ENCODE data around the gene ADGRL4. TPM values are rescaled to one million over a fixed set of nuclear protein-coding genes. Genes with fewer than 3 reads are reported as not detected.
A peak's percentile ranks its signal among the peaks of the same experiment; 100 is the strongest.
"Not testable (repeated sequence)": the region's sequence is repeated elsewhere in the genome, so short reads cannot be mapped to it uniquely, and the experiment has no call there.

ADGRL4 gene
- total RNA-seq, 1 donor from 2014 or later: 30.7 TPM

GRCh38 chr1:78918157-78918556 is 88.4 kb downstream of the ADGRL4 start:
- DNase-seq (ENCODE audit: low read depth): no peak

GRCh38 chr1:78916986-78917385 is 89.5 kb downstream of the ADGRL4 start:
- DNase-seq (ENCODE audit: low read depth): no peak

GRCh38 chr1:78913950-78914349 is 92.6 kb downstream of the ADGRL4 start:
- peak; percentile 20 for DNase-seq (ENCODE audit: low read depth)

GRCh38 chr1:78911956-78912880 is 94.3 kb downstream of the ADGRL4 start:
- peak; percentile 33 for DNase-seq (ENCODE audit: low read depth)

GRCh38 chr1:78902641-78903040 is 103.9 kb downstream of the ADGRL4 start:
- peak; percentile 87 for DNase-seq (ENCODE audit: low read depth)

GRCh38 chr1:78894811-78895210 is 111.7 kb downstream of the ADGRL4 start:
- no peak for DNase-seq (ENCODE audit: low read depth)

- DNase-seq (ENCODE audit: low read depth): peak; percentile 24
These were observed 114.2 kb downstream of the ADGRL4 start for GRCh38 chr1:78892260-78892840.

- no peak for DNase-seq (ENCODE audit: low read depth)
These were observed 119.1 kb downstream of the ADGRL4 start for GRCh38 chr1:78887458-78887857.

- DNase-seq (ENCODE audit: low read depth): peak; percentile 45
These were observed 121.7 kb downstream of the ADGRL4 start for GRCh38 chr1:78884685-78885452.

- DNase-seq (ENCODE audit: low read depth): no peak
These were observed 126.3 kb downstream of the ADGRL4 start for GRCh38 chr1:78880223-78880622.

- not testable (repeated sequence) for DNase-seq (ENCODE audit: low read depth)
These were observed 130.5 kb downstream of the ADGRL4 start for GRCh38 chr1:78875986-78876385.

GRCh38 chr1:78872801-78873200 is 133.7 kb downstream of the ADGRL4 start:
- DNase-seq (ENCODE audit: low read depth): peak; percentile 77

- DNase-seq (ENCODE audit: low read depth): no peak
These were observed 135.3 kb downstream of the ADGRL4 start for GRCh38 chr1:78871249-78871648.

- no peak for DNase-seq (ENCODE audit: low read depth)
These were observed 137.4 kb downstream of the ADGRL4 start for GRCh38 chr1:78869136-78869535.

GRCh38 chr1:78864175-78864574 is 142.4 kb downstream of the ADGRL4 start:
- DNase-seq (ENCODE audit: low read depth): no peak

- DNase-seq (ENCODE audit: low read depth): no peak
These were observed 150.4 kb downstream of the ADGRL4 start for GRCh38 chr1:78856096-78856495.

- no peak for DNase-seq (ENCODE audit: low read depth)
These were observed 151.3 kb downstream of the ADGRL4 start for GRCh38 chr1:78855258-78855657.

GRCh38 chr1:78854556-78854955 is 152.0 kb downstream of the ADGRL4 start:
- DNase-seq (ENCODE audit: low read depth): no peak

- DNase-seq (ENCODE audit: low read depth): no peak
These were observed 163.0 kb downstream of the ADGRL4 start for GRCh38 chr1:78843546-78843945.

GRCh38 chr1:78843111-78843510 is 163.4 kb downstream of the ADGRL4 start:
- no peak for DNase-seq (ENCODE audit: low read depth)

GRCh38 chr1:78840453-78841271 is 165.9 kb downstream of the ADGRL4 start:
- DNase-seq (ENCODE audit: low read depth): peak; percentile 87

Data from renal cortical epithelial cell (primary cell).